GM21737 (cell line): ENCODE results near the gene BDKRB2.

Source experiments
- ATAC-seq: cut with Tn5 transposase; IDR thresholded peaks from one replicate; pipeline ENCODE4 v1.9.1; 2021; ENCODE audit warnings: mild to moderate bottlenecking, moderate library complexity; ENCODE audit not compliant: unreplicated experiment

The BDKRB2 gene

GRCh38 chr14:96176275-96176674 lies 28.4 kb upstream of the BDKRB2 start:
- ATAC-seq, result no peak

GRCh38 chr14:96176811-96177211 lies 27.8 kb upstream of the BDKRB2 start:
- no peak for ATAC-seq

- no peak for ATAC-seq
Observed at GRCh38 chr14:96177766-96178375, 26.8 kb upstream of the BDKRB2 start.

- ATAC-seq, result no peak
Observed at GRCh38 chr14:96178461-96179321, 25.9 kb upstream of the BDKRB2 start.

- no peak for ATAC-seq
Observed at GRCh38 chr14:96180043-96180874, 24.4 kb upstream of the BDKRB2 start.

- no peak for ATAC-seq
Observed at GRCh38 chr14:96181186-96182056, 23.2 kb upstream of the BDKRB2 start.

GRCh38 chr14:96182546-96182945 lies 22.1 kb upstream of the BDKRB2 start:
- no peak for ATAC-seq

GRCh38 chr14:96184737-96185136 lies 19.9 kb upstream of the BDKRB2 start:
- no peak for ATAC-seq

- ATAC-seq, result no peak
Observed at GRCh38 chr14:96187216-96188031, 17.2 kb upstream of the BDKRB2 start.

- no peak for ATAC-seq
Observed at GRCh38 chr14:96189281-96189711, 15.3 kb upstream of the BDKRB2 start.

GRCh38 chr14:96191353-96191752 lies 13.3 kb upstream of the BDKRB2 start:
- ATAC-seq, result no peak

- ATAC-seq, result no peak
Observed at GRCh38 chr14:96191841-96192462, 12.7 kb upstream of the BDKRB2 start.

- ATAC-seq, result no peak
Observed at GRCh38 chr14:96192975-96193805, 11.4 kb upstream of the BDKRB2 start.

GRCh38 chr14:96194262-96194656 lies 10.4 kb upstream of the BDKRB2 start:
- no peak for ATAC-seq

GRCh38 chr14:96194657-96195431 lies 9.8 kb upstream of the BDKRB2 start:
- no peak for ATAC-seq

GRCh38 chr14:96195441-96196081 lies 9.1 kb upstream of the BDKRB2 start:
- no peak for ATAC-seq
